GM23338 (cell line): Measurements from ENCODE around the gene RBFOX1. TPM values are rescaled to one million over a fixed set of nuclear protein-coding genes. Genes with fewer than 3 reads are reported as not detected.

Experiments
- ATAC-seq: fragments of 200-7000 bp; cut with Tn5 transposase; 3 replicates; pipeline ENCODE4 v1.9.1; 2020
- DNase-seq: peaks from one replicate; pipeline ENCODE4 v3.0.0-alpha.2; 2015; ENCODE audit warnings: low spot score
- H2AFZ ChIP-seq: fragments of 200-600 bp; sonication (generic); 2 replicates; pipeline ENCODE4 v1.8.0; 2016; ENCODE audit warnings: antibody characterized with exemption, mild to moderate bottlenecking, moderate library complexity
- H3F3A ChIP-seq: fragments of 200-600 bp; sonication (generic); replicated peaks from 2 replicates; pipeline ENCODE4 v1.8.0; 2017; ENCODE audit warnings: antibody characterized with exemption, mixed run types, low read depth
- H3K27ac ChIP-seq: fragments of 200-600 bp; sonication (generic); 2 replicates; pipeline ENCODE4 v1.6.1; 2016; ENCODE audit warnings: low read depth
- H3K27me3 ChIP-seq: fragments of 200-600 bp; sonication (generic); 2 replicates; pipeline ENCODE4 v1.8.0; 2016; ENCODE audit warnings: mild to moderate bottlenecking, mixed run types, moderate library complexity; ENCODE audit not compliant: insufficient read depth
- H3K36me3 ChIP-seq: fragments of 200-600 bp; sonication (generic); 2 replicates; pipeline ENCODE4 v1.8.0; 2016; ENCODE audit warnings: mild to moderate bottlenecking; ENCODE audit not compliant: insufficient read depth
- H3K4me1 ChIP-seq: fragments of 200-600 bp; sonication (generic); 2 replicates; pipeline ENCODE4 v1.8.0; 2016; ENCODE audit warnings: mild to moderate bottlenecking, moderate library complexity; ENCODE audit not compliant: insufficient read depth
- H3K4me2 ChIP-seq: fragments of 200-600 bp; sonication (generic); 2 replicates; pipeline ENCODE4 v1.7.1; 2017; ENCODE audit warnings: mixed run types
- H3K4me3 ChIP-seq: fragments of 200-600 bp; sonication (generic); 2 replicates; pipeline ENCODE4 v1.6.1; 2016; ENCODE audit warnings: mixed run types
- H3K79me2 ChIP-seq: fragments of 200-600 bp; sonication (generic); replicated peaks from 2 replicates; pipeline ENCODE4 v1.8.0; 2017; ENCODE audit warnings: mild to moderate bottlenecking; ENCODE audit not compliant: insufficient read depth
- H3K9me2 ChIP-seq: fragments of 200-600 bp; sonication (generic); 2 replicates; pipeline ENCODE4 v1.8.0; 2017; ENCODE audit not compliant: insufficient read depth
- H4K20me1 ChIP-seq: fragments of 200-600 bp; sonication (generic); replicated peaks from 2 replicates; pipeline ENCODE4 v1.8.0; 2017; ENCODE audit warnings: mild to moderate bottlenecking; ENCODE audit not compliant: insufficient read depth
- H3K27ac Mint-ChIP-seq: 2 replicates; pipeline ENCODE4 v1.8.0; 2020; ENCODE audit warnings: inconsistent platforms, mild to moderate bottlenecking, moderate library complexity, mixed read lengths
- H3K27me3 Mint-ChIP-seq: 3 replicates; pipeline ENCODE4 v1.8.0; 2022; ENCODE audit warnings: low read depth, mild to moderate bottlenecking, moderate library complexity, mixed read lengths, inconsistent platforms; ENCODE audit not compliant: insufficient read depth, poor library complexity
- H3K36me3 Mint-ChIP-seq: 3 replicates; pipeline ENCODE4 v1.8.0; 2021; ENCODE audit warnings: low read depth, mild to moderate bottlenecking, inconsistent platforms, moderate library complexity, mixed read lengths
- H3K4me1 Mint-ChIP-seq: 3 replicates; pipeline ENCODE4 v1.8.0; 2020; ENCODE audit warnings: mild to moderate bottlenecking, inconsistent platforms, mixed read lengths
- H3K4me3 Mint-ChIP-seq: 3 replicates; pipeline ENCODE4 v1.8.0; 2021; ENCODE audit warnings: moderate library complexity, mild to moderate bottlenecking, inconsistent platforms, mixed read lengths
- H3K9me3 Mint-ChIP-seq: 3 replicates; pipeline ENCODE4 v1.8.0; 2020; ENCODE audit warnings: moderate library complexity, mild to moderate bottlenecking, inconsistent platforms, mixed read lengths
- CTCF ChIP-seq, 2 experiments: fragments of 200-600 bp in 1 of 2; sonication (generic) in 1 of 2; conservative IDR thresholded peaks; 2 replicates each; pipeline versions ENCODE4 v1.5.1 to v1.6.1; 2016 to 2017; ENCODE audit warnings: antibody characterized with exemption in 2 of 2, low read depth in 2 of 2, mild to moderate bottlenecking in 2 of 2, moderate library complexity in 1 of 2
- EZH2 ChIP-seq: fragments of 200-600 bp; sonication (generic); IDR thresholded peaks from one replicate; pipeline ENCODE4 v1.8.0; 2017; ENCODE audit warnings: antibody characterized with exemption, mild to moderate bottlenecking, low read depth; ENCODE audit not compliant: unreplicated experiment
- NANOG ChIP-seq: IDR thresholded peaks from 2 replicates; pipeline ENCODE4 v1.6.1; 2016; ENCODE audit warnings: antibody characterized with exemption, borderline replicate concordance
- POLR2AphosphoS5 ChIP-seq: IDR thresholded peaks from 2 replicates; pipeline ENCODE4 v1.6.1; 2016; ENCODE audit warnings: antibody characterized with exemption, low read depth
- STAT1 ChIP-seq: IDR thresholded peaks from one replicate; pipeline ENCODE4 v1.6.1; 2016; ENCODE audit warnings: antibody characterized with exemption; ENCODE audit not compliant: unreplicated experiment
- ZNF114 ChIP-seq: fragments of 250-450 bp; sonication (Bioruptor Pico); IDR thresholded peaks from 2 replicates; pipeline ENCODE4 v1.5.0; 2020; ENCODE audit warnings: mild to moderate bottlenecking, moderate library complexity
- ZNF462 ChIP-seq: fragments of 250-450 bp; sonication (Bioruptor Pico); IDR thresholded peaks from 2 replicates; pipeline ENCODE4 v1.5.0; 2020; ENCODE audit warnings: mild to moderate bottlenecking, moderate library complexity
- polyA plus RNA-seq: library from polyadenylated mRNA; unstranded; fragments of >200 nt; fragmentation: Nextera tagmentation; extraction: Ambion mirVana; gene quantifications from 2 replicates; pipeline ENCODE4 v1.2.1, GENCODE V29; 2016
- total RNA-seq: library from RNA; depleted of rRNA; stranded (reverse); fragments of >200 nt; shearing (Covaris generic); gene quantifications from 2 replicates; pipeline ENCODE4 v1.2.3, GENCODE V29; 2014

Gene RBFOX1
- total and polyA plus RNA-seq, 2 experiments from 2014 or later = 2.5 to 3.6 TPM

GRCh38 chr16:7515543-7515942 lies 182.9 kb downstream of the RBFOX1 start:
- Histone ChIP-seq H3K4me1 (no peaks in the 10 kb centered on the region; the same call in 1 of the 2 replicates), H3K36me3 (no peaks in the 10 kb centered on the region), H2AFZ (no peak overlapping the region), H3K27me3 (no peaks in the 10 kb centered on the region), H3K79me2 (no peaks in the 10 kb centered on the region), H4K20me1 (no peaks in the 10 kb centered on the region; the same call in 1 of the 2 replicates), H3K9me2 (no peaks in the 10 kb centered on the region), H3K4me2 (no peak overlapping the region), H3K4me3 (no peak overlapping the region), H3K27ac (no peak overlapping the region), H3F3A (no peaks in the 10 kb centered on the region)
- Mint-ChIP-seq H3K27me3 (peaks cover 3% of the 10 kb centered on the region), H3K4me3 (no peak overlapping the region), H3K4me1 (peaks cover 3% of the 10 kb centered on the region), H3K27ac (no peak overlapping the region), H3K36me3 (no peaks in the 10 kb centered on the region), H3K9me3 (peaks cover 6% of the 10 kb centered on the region; the same call in 2 of the 3 replicates)
- ATAC-seq (no peak), DNase-seq (no peak)
- TF ChIP-seq CTCF (conservative IDR thresholded peaks at IDR 0.05; ENCODE audit: low read depth in 2 of 2) = no peak
- TF ChIP-seq NANOG = no peak
- no peak for TF ChIP-seq STAT1
- no peak for TF ChIP-seq POLR2AphosphoS5

GRCh38 chr16:7517496-7517895 lies 184.9 kb downstream of the RBFOX1 start:
- H3F3A ChIP-seq = no peaks in the 10 kb centered on the region
- H3K79me2 ChIP-seq = no peaks in the 10 kb centered on the region
- H3K4me1 ChIP-seq = no peaks in the 10 kb centered on the region
- no peaks in the 10 kb centered on the region for H3K27me3 ChIP-seq
- Mint-ChIP-seq H3K27ac (no peak overlapping the region), H3K4me3 (no peak overlapping the region), H3K9me3 (peaks cover 6% of the 10 kb centered on the region; the same call in 2 of the 3 replicates), H3K4me1 (no peaks in the 10 kb centered on the region), H3K36me3 (no peaks in the 10 kb centered on the region), H3K27me3 (peaks cover 7% of the 10 kb centered on the region)
- no peak for DNase-seq
- no peak for ATAC-seq
- no peak overlapping the region for H3K4me3 ChIP-seq
- no peaks in the 10 kb centered on the region for H3K9me2 ChIP-seq
- no peak overlapping the region for H3K27ac ChIP-seq
- H3K4me2 ChIP-seq = no peak overlapping the region
- TF ChIP-seq ZNF462 (CRISPR knock-in tag) (no peak), ZNF114 (CRISPR knock-in tag) (no peak), CTCF (conservative IDR thresholded peaks at IDR 0.05; ENCODE audit: low read depth in 2 of 2) (no peak), EZH2 (no peak), POLR2AphosphoS5 (no peak)
- H4K20me1 ChIP-seq = no peaks in the 10 kb centered on the region
- no peak overlapping the region for H2AFZ ChIP-seq
- no peaks in the 10 kb centered on the region for H3K36me3 ChIP-seq
